OCI-LY7 (cell line): ENCODE data around the gene CTPS1. TPM values are rescaled to one million over a fixed set of nuclear protein-coding genes. Genes with fewer than 3 reads are reported as not detected.

Experiments
- BruUV-seq: library from RNA; stranded (reverse); fragments of 400-500 nt; replicated peaks from 2 replicates; lab custom pipeline; 2021; lab: Mats Ljungman, UMichigan
- CTCF ChIA-PET: fragments of 300-600 bp; sonication (Branson Sonifier 250); formaldehyde crosslinking; loops from one replicate; lab custom pipeline; 2022; ENCODE audit warnings: antibody characterized with exemption; ENCODE audit not compliant: unreplicated experiment; lab: Charles Lee
- POLR2A ChIA-PET: fragments of 300-600 bp; sonication (Branson Sonifier 250); formaldehyde crosslinking; loops from one replicate; lab custom pipeline; 2022; ENCODE audit warnings: antibody characterized with exemption; lab: Charles Lee
- DNase-seq: peaks from one replicate; pipeline ENCODE4 v3.0.0-alpha.2; 2015; ENCODE audit warnings: low spot score
- H2AFZ ChIP-seq: fragments of 200-600 bp; sonication (generic), shearing (Covaris generic); 2 replicates; pipeline ENCODE4 v1.6.1; 2014; ENCODE audit warnings: mild to moderate bottlenecking, antibody characterized with exemption, low read length, moderate library complexity
- H3K27ac ChIP-seq: fragments of 200-600 bp; sonication (generic); 2 replicates; pipeline ENCODE4 v1.5.1; 2014; ENCODE audit warnings: mixed run types, low read depth, mild to moderate bottlenecking, moderate library complexity, low read length, inconsistent platforms; ENCODE audit not compliant: poor library complexity, severe bottlenecking
- H3K36me3 ChIP-seq: fragments of 200-600 bp; sonication (generic); 2 replicates; pipeline ENCODE4 v1.6.1; 2014; ENCODE audit warnings: mild to moderate bottlenecking, antibody characterized with exemption, low read length, moderate library complexity, mixed read lengths; ENCODE audit not compliant: insufficient read depth
- H3K4me1 ChIP-seq: fragments of 200-600 bp; sonication (generic); 2 replicates; pipeline ENCODE4 v1.5.1; 2014; ENCODE audit warnings: mild to moderate bottlenecking, low read length; ENCODE audit not compliant: insufficient read depth, poor library complexity, severe bottlenecking
- H3K4me2 ChIP-seq: fragments of 200-600 bp; sonication (generic); 2 replicates; pipeline ENCODE4 v1.6.1; 2014; ENCODE audit warnings: mild to moderate bottlenecking, low read length
- H3K4me3 ChIP-seq: fragments of 200-600 bp; sonication (generic); 2 replicates; pipeline ENCODE4 v1.5.1; 2014; ENCODE audit warnings: mild to moderate bottlenecking, low read depth, low read length; ENCODE audit not compliant: poor library complexity, severe bottlenecking
- H3K79me2 ChIP-seq: fragments of 200-600 bp; sonication (generic); 2 replicates; pipeline ENCODE4 v1.6.1; 2016; ENCODE audit warnings: low read depth, mild to moderate bottlenecking, low read length, moderate library complexity, mixed read lengths; ENCODE audit not compliant: insufficient read depth
- H3K9me2 ChIP-seq: fragments of 200-600 bp; sonication (generic); 2 replicates; pipeline ENCODE4 v1.6.1; 2016; ENCODE audit warnings: mild to moderate bottlenecking, low read length, mixed read lengths; ENCODE audit not compliant: insufficient read depth
- H3K9me3 ChIP-seq: fragments of 200-600 bp; sonication (generic); 2 replicates; pipeline ENCODE4 v1.6.1; 2014; ENCODE audit warnings: mild to moderate bottlenecking, mixed run types, low read length, mixed read lengths
- H4K20me1 ChIP-seq: fragments of 200-600 bp; sonication (generic); 2 replicates; pipeline ENCODE4 v1.6.1; 2014; ENCODE audit warnings: mild to moderate bottlenecking, antibody characterized with exemption, low read length, moderate library complexity, mixed read lengths; ENCODE audit not compliant: insufficient read depth
- CTCF ChIP-seq: fragments of 200-600 bp; sonication (generic); conservative IDR thresholded peaks from 2 replicates; pipeline ENCODE4 v1.5.1; 2014; ENCODE audit warnings: mild to moderate bottlenecking, antibody characterized with exemption, low read length, moderate library complexity, mixed read lengths
- EZH2phosphoT487 ChIP-seq: fragments of 200-600 bp; sonication (generic); IDR thresholded peaks from 2 replicates; pipeline ENCODE4 v1.6.1; 2018; ENCODE audit warnings: low read depth, borderline replicate concordance, mild to moderate bottlenecking, mixed run types, antibody characterized with exemption, low read length, moderate library complexity, mixed read lengths
- intact Hi-C: fragments of 100-400 bp; cut with micrococcal nuclease; formaldehyde crosslinking; loops from one replicate; pipeline ENCODE4 v1.10.0; 2022; ENCODE audit not compliant: unreplicated experiment
- total RNA-seq, 2 experiments: library from RNA; depleted of rRNA in 1 of 2; stranded (reverse); fragments of >200 nt in 1 of 2; shearing (Covaris generic) in 1 of 2; gene quantifications; 2 replicates each; pipeline ENCODE4 v1.2.3, GENCODE V29; 2014 to 2022

Gene CTPS1
- total RNA-seq, 2 experiments from 2014 or later: 58.9 to 117 TPM

DNA sequence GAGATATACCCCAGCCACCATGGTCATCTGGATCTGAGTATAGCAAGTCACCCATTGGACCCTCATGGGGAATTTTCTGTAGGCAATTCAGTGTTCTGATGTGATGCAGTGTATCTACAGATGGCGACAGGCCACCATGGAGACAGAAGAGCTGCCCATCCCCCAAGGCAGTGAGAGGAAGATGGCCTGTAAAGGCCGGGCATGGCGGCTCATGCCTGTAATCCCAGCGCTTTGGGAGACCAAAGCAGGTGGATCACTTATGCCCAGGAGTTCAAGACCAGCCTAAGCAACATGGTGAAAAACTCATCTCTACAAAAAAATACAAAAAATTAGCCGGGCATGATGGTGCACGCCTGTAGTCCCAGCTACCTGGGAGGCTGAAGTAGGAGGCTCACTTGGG lies 41.1 kb upstream of the CTPS1 start:
- CTCF ChIA-PET: no interaction called here
- intact Hi-C loops: no loop called here
- no peak for TF ChIP-seq CTCF
- TF ChIP-seq EZH2phosphoT487: no peak
- DNase-seq: no peak
- no peaks in the 10 kb centered on the region for H3K4me1 ChIP-seq
- no peaks in the 10 kb centered on the region for H3K9me2 ChIP-seq
- no peak overlapping the region for H3K4me3 ChIP-seq
- POLR2A ChIA-PET: no interaction called here
- H3K9me3 ChIP-seq: no peaks in the 10 kb centered on the region
- H4K20me1 ChIP-seq: no peaks in the 10 kb centered on the region
- H3K4me2 ChIP-seq: no peak overlapping the region
- H3K36me3 ChIP-seq: no peaks in the 10 kb centered on the region
- H2AFZ ChIP-seq: no peak overlapping the region
- H3K79me2 ChIP-seq: no peaks in the 10 kb centered on the region
- H3K27ac ChIP-seq: no peak overlapping the region
- no TSS peak for BruUV-seq

DNA sequence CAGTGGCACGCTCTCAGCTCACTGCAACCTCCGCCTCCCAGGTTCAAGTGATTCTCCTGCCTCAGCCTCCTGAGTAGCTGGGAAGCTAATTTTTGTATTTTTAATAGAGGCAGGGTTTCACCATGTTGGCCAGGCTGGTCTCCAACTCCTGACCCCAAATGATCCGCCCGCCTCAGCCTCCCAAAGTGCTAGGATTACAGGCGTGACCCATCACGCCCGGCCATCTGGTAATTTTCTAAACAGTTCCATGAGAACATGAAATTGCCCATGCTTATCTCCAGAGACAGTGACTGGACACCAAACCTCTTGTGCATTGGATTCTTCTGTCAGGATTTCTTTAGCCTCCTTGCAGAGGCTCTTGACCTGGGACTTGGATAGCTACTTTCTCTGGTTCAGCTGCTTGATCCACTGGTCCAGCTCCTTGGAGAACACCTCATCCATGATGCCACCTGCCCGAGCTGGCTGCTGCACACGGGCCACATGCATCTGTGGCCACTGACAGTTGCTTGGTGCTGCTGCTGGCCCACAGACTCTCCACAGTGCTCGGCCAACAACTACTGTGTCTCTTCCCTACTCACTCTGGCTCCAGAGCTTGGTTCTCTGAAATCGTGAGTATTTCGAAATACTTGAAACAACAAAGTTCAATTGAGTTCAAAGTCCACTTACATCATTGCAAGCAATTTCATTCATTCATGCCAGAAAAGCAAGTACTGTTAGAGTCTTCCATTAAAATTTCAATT lies 40.0 kb upstream of the CTPS1 start:
- H3K4me3 ChIP-seq: no peak overlapping the region
- no peaks in the 10 kb centered on the region for H3K4me1 ChIP-seq
- BruUV-seq: no TSS peak
- no peaks in the 10 kb centered on the region for H3K9me2 ChIP-seq
- no peak overlapping the region for H3K27ac ChIP-seq
- H4K20me1 ChIP-seq: no peaks in the 10 kb centered on the region
- intact Hi-C loops: no loop called here
- no peaks in the 10 kb centered on the region for H3K79me2 ChIP-seq
- H2AFZ ChIP-seq: no peak overlapping the region
- no peak for TF ChIP-seq EZH2phosphoT487
- TF ChIP-seq CTCF: no peak
- no peaks in the 10 kb centered on the region for H3K36me3 ChIP-seq
- no peak for DNase-seq
- CTCF ChIA-PET: interaction anchor here (0.5 to 1.0 kb wide), 2 partner anchors 15 to 23 kb away, joined by 3 read pairs; no protein-coding TSS in a partner anchor
- POLR2A ChIA-PET: interaction anchor here (0.7 to 0.8 kb wide), 2 partner anchors 32 to 376 kb away, joined by 3 to 6 read pairs; no protein-coding TSS in a partner anchor
- H3K4me2 ChIP-seq: no peak overlapping the region
- no peaks in the 10 kb centered on the region for H3K9me3 ChIP-seq

DNA sequence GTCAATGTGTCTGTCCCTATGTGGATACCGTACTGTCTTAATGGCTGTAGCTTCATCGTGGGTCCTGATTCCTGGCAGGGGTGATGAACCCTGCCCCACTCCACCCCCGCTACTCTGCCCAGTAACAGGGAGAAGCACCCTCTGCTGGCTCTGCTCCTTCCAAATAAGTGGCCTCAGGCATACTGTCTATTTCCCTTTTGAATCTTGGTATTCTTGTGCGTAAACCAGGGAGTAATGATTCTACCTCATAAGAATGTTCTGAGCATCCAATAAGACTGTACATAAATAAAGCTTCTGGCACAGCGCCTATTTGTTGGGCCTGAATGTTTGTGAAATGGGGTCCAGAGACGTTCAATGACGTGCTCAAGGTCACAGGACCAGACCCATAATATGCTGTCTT lies 35.2 kb upstream of the CTPS1 start:
- Histone ChIP-seq H3K4me3 (no peak overlapping the region), H3K9me2 (no peaks in the 10 kb centered on the region), H3K9me3 (no peaks in the 10 kb centered on the region), H4K20me1 (no peaks in the 10 kb centered on the region), H3K4me1 (no peaks in the 10 kb centered on the region), H3K27ac (no peak overlapping the region), H3K79me2 (no peaks in the 10 kb centered on the region), H2AFZ (no peak overlapping the region), H3K36me3 (no peaks in the 10 kb centered on the region), H3K4me2 (no peak overlapping the region)
- no TSS peak for BruUV-seq
- ChIA-PET CTCF (no interaction called here), POLR2A (no interaction called here)
- intact Hi-C loops: no loop called here
- TF ChIP-seq CTCF (no peak), EZH2phosphoT487 (no peak)
- no peak for DNase-seq
